Neural crest cell (in vitro differentiated cells): ENCODE results near the gene ACBD5. TPM values are rescaled to one million over a fixed set of nuclear protein-coding genes. Genes with fewer than 3 reads are reported as not detected.
A peak's percentile ranks its signal among the peaks of the same experiment; 100 is the strongest.
"Not testable (repeated sequence)": the region's sequence is repeated elsewhere in the genome, so short reads cannot be mapped to it uniquely, and the experiment has no call there.

Source experiments
- DNase-seq: peaks from one replicate; pipeline ENCODE4 v3.0.0; 2021; ENCODE audit warnings: low read depth, mixed read lengths, low spot score
- H3K27ac Mint-ChIP-seq: one replicate; pipeline ENCODE4 v1.8.0; 2021; ENCODE audit warnings: mild to moderate bottlenecking, mixed read lengths; ENCODE audit not compliant: unreplicated experiment
- H3K27me3 Mint-ChIP-seq: 2 replicates; pipeline ENCODE4 v1.8.0; 2021; ENCODE audit warnings: low read depth, mild to moderate bottlenecking, mixed read lengths
- H3K36me3 Mint-ChIP-seq: 2 replicates; pipeline ENCODE4 v1.8.0; 2021; ENCODE audit warnings: low read depth, mild to moderate bottlenecking, mixed read lengths
- H3K4me1 Mint-ChIP-seq: 2 replicates; pipeline ENCODE4 v1.8.0; 2021; ENCODE audit warnings: mixed read lengths
- H3K4me3 Mint-ChIP-seq: one replicate; pipeline ENCODE4 v1.8.0; 2021; ENCODE audit warnings: mild to moderate bottlenecking, mixed read lengths
- H3K9me3 Mint-ChIP-seq: 2 replicates; pipeline ENCODE4 v1.8.0; 2021; ENCODE audit warnings: mixed read lengths
- CTCF ChIP-seq: fragments of 200-600 bp; sonication (generic); conservative IDR thresholded peaks from 2 replicates; pipeline ENCODE4 v1.5.0; 2021; ENCODE audit warnings: antibody characterized with exemption, mild to moderate bottlenecking
- total RNA-seq: library from RNA; stranded (reverse); gene quantifications from 2 replicates; pipeline ENCODE4 v1.2.1, GENCODE V29; 2021

Gene ACBD5
- total RNA-seq, 1 donor from 2014 or later, result 17.4 TPM

- Mint-ChIP-seq H3K4me1 (peaks cover 54% of the 10 kb centered on the region), H3K4me3 (peak overlapping the region; percentile 96), H3K9me3 (no peaks in the 10 kb centered on the region), H3K27me3 (peaks cover 2% of the 10 kb centered on the region), H3K36me3 (no peaks in the 10 kb centered on the region), H3K27ac (peak overlapping the region; percentile 98)
- peak; percentile 28 for DNase-seq
- TF ChIP-seq CTCF, result no peak
These were observed 2.5 kb upstream of the ACBD5 start for GRCh38 chr10:27242951-27243551.

- peak overlapping the region; percentile 96 for H3K4me3 Mint-ChIP-seq
- H3K36me3 Mint-ChIP-seq, result no peaks in the 10 kb centered on the region
- DNase-seq, result no peak
- H3K9me3 Mint-ChIP-seq, result no peaks in the 10 kb centered on the region
- peaks cover 54% of the 10 kb centered on the region for H3K4me1 Mint-ChIP-seq
- peaks cover 2% of the 10 kb centered on the region for H3K27me3 Mint-ChIP-seq
- H3K27ac Mint-ChIP-seq, result peak overlapping the region; percentile 98
- TF ChIP-seq CTCF, result peak; percentile 5
These were observed 1.9 kb upstream of the ACBD5 start for GRCh38 chr10:27242473-27242950.

GRCh38 chr10:27241652-27242472, 1.3 kb upstream of the ACBD5 start:
- TF ChIP-seq CTCF, result no peak
- peak overlapping the region; percentile 96 for H3K4me3 Mint-ChIP-seq
- H3K36me3 Mint-ChIP-seq, result no peaks in the 10 kb centered on the region

GRCh38 chr10:27241010-27241651, 534 bp upstream of the ACBD5 start:
- peaks cover 54% of the 10 kb centered on the region for H3K4me1 Mint-ChIP-seq
- H3K27ac Mint-ChIP-seq, result peak overlapping the region; percentile 74
- H3K4me3 Mint-ChIP-seq, result peak overlapping the region; percentile 96
- no peak for TF ChIP-seq CTCF
- H3K27me3 Mint-ChIP-seq, result peaks cover 2% of the 10 kb centered on the region
- no peaks in the 10 kb centered on the region for H3K9me3 Mint-ChIP-seq
- DNase-seq, result peak; percentile 12
- no peaks in the 10 kb centered on the region for H3K36me3 Mint-ChIP-seq

More at GRCh38 chr10:27241652-27242472, 1.3 kb upstream of the ACBD5 start:
- peaks cover 54% of the 10 kb centered on the region for H3K4me1 Mint-ChIP-seq
- DNase-seq, result peak; percentile 80
- peaks cover 2% of the 10 kb centered on the region for H3K27me3 Mint-ChIP-seq
- peak overlapping the region; percentile 98 for H3K27ac Mint-ChIP-seq
- no peaks in the 10 kb centered on the region for H3K9me3 Mint-ChIP-seq

- peaks cover 29% of the 10 kb centered on the region for H3K4me1 Mint-ChIP-seq
- DNase-seq, H3K4me3 Mint-ChIP-seq, H3K36me3 Mint-ChIP-seq, H3K27me3 Mint-ChIP-seq, H3K9me3 Mint-ChIP-seq, H3K27ac Mint-ChIP-seq: not testable (repeated sequence)
These were observed 3.1 kb downstream of the ACBD5 start for GRCh38 chr10:27237531-27237930.

GRCh38 chr10:27236589-27237128, 3.9 kb downstream of the ACBD5 start:
- not testable (repeated sequence) for H3K27ac Mint-ChIP-seq, H3K27me3 Mint-ChIP-seq, H3K36me3 Mint-ChIP-seq, H3K4me3 Mint-ChIP-seq, H3K9me3 Mint-ChIP-seq, DNase-seq
- peaks cover 23% of the 10 kb centered on the region for H3K4me1 Mint-ChIP-seq
